GM11168 (cell line): ENCODE data around the gene HES1.

Experiments used
- in situ Hi-C: fragments of 300-500 bp; cut with MboI; formaldehyde crosslinking; loops from one replicate; pipeline ENCODE4 v1.12.0; 2022; ENCODE audit warnings: low sequenced_read_pairs; ENCODE audit not compliant: unreplicated experiment

Gene HES1

GRCh38 chr3:194185221-194185620 lies 49.3 kb downstream of the HES1 start:
- in situ Hi-C loops: no loop called here

- in situ Hi-C loops: no loop called here
Measured at GRCh38 chr3:194187233-194187944, 51.4 kb downstream of the HES1 start.
